ENCODE results near the gene NPFF.

- TF ChIP-seq CTCF (conservative IDR thresholded peaks at IDR 0.05) (no peak), EZH2 (IDR thresholded peaks at IDR 0.05; ENCODE audit: low read depth) (no peak)
Measured at GRCh38 chr12:53502331-53502730, 5.0 kb downstream of the NPFF start.

All from PC-9 (cell line).